HUES64 (cell line): ENCODE measurements around the gene RPP40.

Source experiments
- H3K27ac ChIP-seq: 2 replicates; pipeline ENCODE4 v1.7.0; 2013; ENCODE audit warnings: low read depth, low read length, inconsistent platforms
- H3K27me3 ChIP-seq: 2 replicates; pipeline ENCODE4 v1.6.1; 2013; ENCODE audit warnings: mild to moderate bottlenecking, low read length; ENCODE audit not compliant: insufficient read depth
- H3K36me3 ChIP-seq: 2 replicates; pipeline ENCODE4 v1.6.1; 2013; ENCODE audit warnings: mild to moderate bottlenecking, low read length; ENCODE audit not compliant: insufficient read depth
- H3K4me1 ChIP-seq: 2 replicates; pipeline ENCODE4 v1.6.1; 2013; ENCODE audit warnings: mild to moderate bottlenecking, low read length, moderate library complexity; ENCODE audit not compliant: insufficient read depth
- H3K4me3 ChIP-seq: 2 replicates; pipeline ENCODE4 v1.5.1; 2013; ENCODE audit warnings: mild to moderate bottlenecking, low read length, moderate library complexity
- H3K9ac ChIP-seq: 2 replicates; pipeline ENCODE4 v1.6.1; 2013; ENCODE audit warnings: mild to moderate bottlenecking, low read depth, low read length
- H3K9me3 ChIP-seq: 2 replicates; pipeline ENCODE4 v1.6.1; 2013; ENCODE audit warnings: low read depth, low read length; ENCODE audit not compliant: insufficient read depth
- WGBS: fragments of 150-250, 120-280 bp; methylation state at CpG from one replicate; pipeline ENCODE4 v1.1.7; 2013; ENCODE audit warnings: missing lambda C conversion rate; 5-methylcytosine and 5-hydroxymethylcytosine counted together

Gene RPP40

GRCh38 chr6:4953440-4953839 lies 50.4 kb downstream of the RPP40 start:
- peaks cover 13% of the 10 kb centered on the region; the same call in 1 of the 2 replicates for H3K4me1 ChIP-seq
- no peak overlapping the region for H3K9ac ChIP-seq
- no peaks in the 10 kb centered on the region for H3K9me3 ChIP-seq
- H3K27ac ChIP-seq: no peak overlapping the region
- WGBS: 96% methylated on average over 12 of the region's 12 CpGs
- H3K27me3 ChIP-seq: no peaks in the 10 kb centered on the region
- no peak overlapping the region for H3K4me3 ChIP-seq
- H3K36me3 ChIP-seq: peaks cover 48% of the 10 kb centered on the region

- Histone ChIP-seq H3K9me3 (no peaks in the 10 kb centered on the region), H3K9ac (no peak overlapping the region), H3K36me3 (peaks cover 54% of the 10 kb centered on the region), H3K27me3 (no peaks in the 10 kb centered on the region), H3K4me1 (peaks cover 13% of the 10 kb centered on the region; the same call in 1 of the 2 replicates), H3K27ac (no peak overlapping the region), H3K4me3 (no peak overlapping the region)
- WGBS: 90% methylated on average over 14 of the region's 14 CpGs
These were observed 52.9 kb downstream of the RPP40 start for GRCh38 chr6:4950836-4951533.

- Histone ChIP-seq H3K9me3 (no peaks in the 10 kb centered on the region), H3K36me3 (peaks cover 54% of the 10 kb centered on the region), H3K27me3 (no peaks in the 10 kb centered on the region), H3K27ac (no peak overlapping the region), H3K4me1 (peaks cover 13% of the 10 kb centered on the region; the same call in 1 of the 2 replicates), H3K9ac (no peak overlapping the region), H3K4me3 (no peak overlapping the region)
- WGBS: 92% methylated on average over 11 of the region's 11 CpGs
These were observed 53.8 kb downstream of the RPP40 start for GRCh38 chr6:4950076-4950475.

- H3K27me3 ChIP-seq: no peaks in the 10 kb centered on the region
- no peak overlapping the region for H3K4me3 ChIP-seq
- no peak overlapping the region for H3K27ac ChIP-seq
- H3K4me1 ChIP-seq: peaks cover 13% of the 10 kb centered on the region; the same call in 1 of the 2 replicates
- H3K36me3 ChIP-seq: peaks cover 54% of the 10 kb centered on the region
- 79% methylated on average over 15 of the region's 15 CpGs for WGBS
- H3K9me3 ChIP-seq: no peaks in the 10 kb centered on the region
- no peak overlapping the region for H3K9ac ChIP-seq
These were observed 54.9 kb downstream of the RPP40 start for GRCh38 chr6:4948781-4949450.

GRCh38 chr6:4947716-4948115 lies 56.1 kb downstream of the RPP40 start:
- H3K36me3 ChIP-seq: peaks cover 51% of the 10 kb centered on the region
- 94% methylated on average over 13 of the region's 13 CpGs for WGBS
- peaks cover 18% of the 10 kb centered on the region; the same call in 1 of the 2 replicates for H3K4me1 ChIP-seq
- H3K9ac ChIP-seq: no peak overlapping the region
- no peaks in the 10 kb centered on the region for H3K9me3 ChIP-seq
- H3K27me3 ChIP-seq: no peaks in the 10 kb centered on the region
- H3K4me3 ChIP-seq: no peak overlapping the region
- no peak overlapping the region for H3K27ac ChIP-seq

GRCh38 chr6:4946521-4946920 lies 57.3 kb downstream of the RPP40 start:
- no peak overlapping the region for H3K9ac ChIP-seq
- H3K4me1 ChIP-seq: peaks cover 28% of the 10 kb centered on the region
- H3K27me3 ChIP-seq: no peaks in the 10 kb centered on the region
- H3K36me3 ChIP-seq: peaks cover 40% of the 10 kb centered on the region
- H3K27ac ChIP-seq: no peak overlapping the region
- no peak overlapping the region for H3K4me3 ChIP-seq
- WGBS: 92% methylated on average over 11 of the region's 11 CpGs
- H3K9me3 ChIP-seq: no peaks in the 10 kb centered on the region
